ENCODE results near the gene SLC35F5.
"Not testable (repeated sequence)": the region's sequence is repeated elsewhere in the genome, so short reads cannot be mapped to it uniquely, and the experiment has no call there.

DNA sequence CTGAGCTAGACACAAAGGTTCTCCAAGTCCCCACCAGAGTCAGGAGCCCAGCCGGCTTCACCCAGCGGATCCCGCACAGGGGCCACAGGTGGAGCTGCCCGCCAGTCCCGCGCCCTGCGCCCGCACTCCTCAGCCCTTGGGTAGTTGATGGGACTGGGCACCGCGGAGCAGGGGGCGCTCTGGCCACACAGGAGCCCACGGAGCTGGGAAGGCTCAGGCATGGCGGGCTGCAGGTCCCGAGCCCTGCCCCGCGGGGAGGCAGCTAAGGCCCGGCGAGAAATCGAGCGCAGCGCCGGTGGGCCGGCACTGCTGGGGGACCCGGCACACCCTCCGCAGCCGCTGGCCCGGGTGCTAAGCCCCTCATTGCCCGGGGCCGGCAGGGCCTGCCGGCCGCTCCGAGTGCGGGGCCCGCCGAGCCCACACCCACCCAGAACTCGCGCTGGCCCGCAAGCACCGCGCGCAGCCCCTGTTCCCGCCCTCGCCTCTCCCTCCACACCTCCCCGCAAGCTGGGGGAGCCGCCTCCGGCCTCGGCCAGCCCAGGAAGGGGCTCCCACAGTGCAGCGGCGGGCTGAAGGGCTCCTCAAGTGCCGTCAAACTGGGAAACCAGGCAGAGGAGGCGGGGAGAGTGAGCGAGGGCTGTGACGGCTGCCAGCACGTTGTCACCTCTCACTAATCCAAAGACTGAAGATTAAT is 52.0 kb downstream of the SLC35F5 start:
- TF ChIP-seq POLR2A (IDR thresholded peaks at IDR 0.05) = not testable (repeated sequence)
- TF ChIP-seq, protein P1, sequence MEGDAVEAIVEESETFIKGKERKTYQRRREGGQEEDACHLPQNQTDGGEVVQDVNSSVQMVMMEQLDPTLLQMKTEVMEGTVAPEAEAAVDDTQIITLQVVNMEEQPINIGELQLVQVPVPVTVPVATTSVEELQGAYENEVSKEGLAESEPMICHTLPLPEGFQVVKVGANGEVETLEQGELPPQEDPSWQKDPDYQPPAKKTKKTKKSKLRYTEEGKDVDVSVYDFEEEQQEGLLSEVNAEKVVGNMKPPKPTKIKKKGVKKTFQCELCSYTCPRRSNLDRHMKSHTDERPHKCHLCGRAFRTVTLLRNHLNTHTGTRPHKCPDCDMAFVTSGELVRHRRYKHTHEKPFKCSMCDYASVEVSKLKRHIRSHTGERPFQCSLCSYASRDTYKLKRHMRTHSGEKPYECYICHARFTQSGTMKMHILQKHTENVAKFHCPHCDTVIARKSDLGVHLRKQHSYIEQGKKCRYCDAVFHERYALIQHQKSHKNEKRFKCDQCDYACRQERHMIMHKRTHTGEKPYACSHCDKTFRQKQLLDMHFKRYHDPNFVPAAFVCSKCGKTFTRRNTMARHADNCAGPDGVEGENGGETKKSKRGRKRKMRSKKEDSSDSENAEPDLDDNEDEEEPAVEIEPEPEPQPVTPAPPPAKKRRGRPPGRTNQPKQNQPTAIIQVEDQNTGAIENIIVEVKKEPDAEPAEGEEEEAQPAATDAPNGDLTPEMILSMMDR (IDR thresholded peaks at IDR 0.05) = not testable (repeated sequence)

Data from thyroid gland (tissue), 4 donors.